Activated naive CD4-positive, alpha-beta T cell treated with Interleukin-2 at 50 U/mL for 16 hours (primary cell): ENCODE results near the gene ISCA1.
"Not testable (repeated sequence)": the region's sequence is repeated elsewhere in the genome, so short reads cannot be mapped to it uniquely, and the experiment has no call there.

Experiments
- DNase-seq: peaks from one replicate; pipeline ENCODE4 v3.0.0-alpha.2; 2020

The ISCA1 gene

DNA sequence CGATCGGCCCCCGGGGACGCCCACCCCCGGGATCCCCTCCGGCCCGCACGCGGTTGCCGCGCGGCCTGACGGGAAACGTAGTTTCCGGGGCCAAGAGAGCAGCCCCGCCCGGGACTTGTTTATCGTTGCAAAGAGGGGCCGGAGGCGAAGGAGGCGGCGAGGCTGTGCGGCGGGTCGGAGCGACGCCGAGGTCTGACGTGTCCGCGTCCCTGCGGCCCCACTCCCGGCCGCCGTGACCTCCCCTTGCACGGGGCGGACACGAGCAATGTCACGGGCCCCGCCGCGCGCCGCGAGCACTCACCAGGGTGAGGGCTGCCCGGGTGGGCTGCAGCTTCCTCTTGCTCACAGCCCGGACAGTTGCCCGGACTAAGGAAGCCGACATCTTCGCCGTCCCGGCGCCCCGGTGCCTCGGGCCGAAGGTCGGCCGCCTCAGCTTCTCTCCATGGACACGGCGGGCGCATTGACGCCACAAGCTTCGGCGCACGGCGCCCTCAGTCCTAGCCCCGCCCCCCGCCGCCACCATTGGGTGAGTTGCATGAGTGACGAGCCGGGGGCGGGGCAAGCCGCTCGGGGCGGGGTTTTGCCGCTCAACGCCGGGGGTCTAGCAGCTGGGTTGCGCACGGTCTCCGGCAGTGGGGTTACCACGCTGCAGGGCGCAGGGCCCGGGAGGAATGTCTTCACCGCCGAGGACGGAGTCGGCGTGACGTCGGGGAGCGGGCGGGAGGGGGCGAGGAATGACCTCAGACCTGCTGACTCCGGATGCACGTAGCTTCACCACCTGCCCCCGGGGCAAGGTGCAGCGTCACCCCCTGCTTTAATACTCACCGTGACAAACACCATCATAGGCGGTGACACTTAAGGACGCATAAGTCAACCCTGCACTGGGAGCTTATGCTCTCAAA lies at the start of gene ISCA1:
Gene ISCA1 (minus strand): TSS at position 462 of the 902 bp plus-strand sequence. CDS start 80 bp downstream, at position 382.
- DNase-seq: peak; percentile 97

DNA sequence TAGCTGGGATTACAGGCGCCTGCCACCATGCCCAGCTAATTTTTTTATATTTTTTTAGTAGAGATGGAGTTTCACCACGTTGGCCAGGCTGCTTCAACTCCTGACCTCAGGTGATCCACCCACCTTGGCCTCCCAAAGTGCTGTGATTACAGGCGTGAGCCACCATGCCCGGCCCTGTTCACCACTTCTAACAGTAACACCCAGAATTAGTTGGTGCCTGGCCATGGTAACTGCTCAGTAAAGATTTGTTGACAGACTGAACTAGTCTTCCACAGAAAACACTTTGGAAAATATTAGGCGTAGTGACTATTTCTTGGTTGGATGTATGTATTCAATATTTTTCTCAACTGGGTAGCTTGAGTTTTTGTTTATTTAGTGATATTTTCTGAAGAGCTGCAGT lies 47.8 kb upstream of the ISCA1 start:
- DNase-seq: no peak

DNA sequence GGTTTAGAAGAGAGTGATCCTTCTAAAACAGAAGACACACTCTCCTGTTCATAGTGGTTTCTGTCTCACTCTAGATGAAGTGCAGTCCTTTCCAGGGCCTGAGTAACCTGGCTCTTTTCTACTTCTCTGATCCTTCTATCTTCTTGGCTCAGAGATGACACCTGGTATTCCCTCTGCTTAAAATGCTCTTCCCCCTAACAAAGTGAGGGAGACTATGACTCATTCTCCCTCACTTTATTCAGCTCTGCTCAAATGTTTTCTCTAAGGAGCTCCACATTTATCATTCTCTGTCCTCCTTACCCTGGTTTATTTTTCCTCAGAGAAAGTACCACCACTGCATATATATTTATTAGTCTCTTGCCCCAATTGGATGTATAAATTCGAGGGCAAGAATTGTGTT lies 47.3 kb upstream of the ISCA1 start:
- no peak for DNase-seq

DNA sequence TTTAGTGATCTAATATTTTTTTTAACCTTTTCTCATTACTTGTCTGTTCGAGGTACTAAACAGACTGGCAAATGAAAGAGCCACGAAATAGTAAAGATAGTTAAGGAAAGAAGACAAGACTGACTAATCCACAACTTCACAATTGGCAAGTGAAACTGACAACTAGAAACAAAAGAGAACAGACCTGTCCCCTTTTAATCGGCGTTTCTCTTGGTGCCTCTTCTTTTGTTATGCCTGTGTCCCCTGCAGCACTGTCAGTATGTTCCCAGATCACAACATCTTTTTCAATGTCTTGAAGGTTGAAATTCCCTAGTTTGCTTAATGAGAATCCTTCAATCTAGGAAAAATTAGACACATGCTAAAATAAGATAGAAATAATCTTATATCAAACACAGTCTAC lies 45.8 kb upstream of the ISCA1 start:
- no peak for DNase-seq

DNA sequence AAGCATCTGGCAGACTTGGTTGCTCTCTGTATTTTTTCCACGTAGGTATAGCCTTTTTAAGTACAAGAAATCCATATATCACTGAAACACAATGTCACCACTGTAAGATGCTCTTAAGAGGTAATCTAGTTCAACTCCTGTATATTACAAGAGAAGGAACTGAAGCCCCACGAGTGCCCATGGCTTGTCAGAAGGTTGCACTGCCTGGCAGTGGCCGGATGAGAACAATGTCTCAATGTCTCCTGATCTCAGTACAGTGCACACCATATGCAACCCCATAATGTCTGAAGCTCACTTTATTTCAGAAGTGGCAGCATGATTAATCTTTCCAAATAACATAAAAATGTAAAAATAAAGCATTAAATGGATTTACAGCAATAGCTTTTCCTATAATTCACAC lies 44.2 kb upstream of the ISCA1 start:
- DNase-seq: no peak

DNA sequence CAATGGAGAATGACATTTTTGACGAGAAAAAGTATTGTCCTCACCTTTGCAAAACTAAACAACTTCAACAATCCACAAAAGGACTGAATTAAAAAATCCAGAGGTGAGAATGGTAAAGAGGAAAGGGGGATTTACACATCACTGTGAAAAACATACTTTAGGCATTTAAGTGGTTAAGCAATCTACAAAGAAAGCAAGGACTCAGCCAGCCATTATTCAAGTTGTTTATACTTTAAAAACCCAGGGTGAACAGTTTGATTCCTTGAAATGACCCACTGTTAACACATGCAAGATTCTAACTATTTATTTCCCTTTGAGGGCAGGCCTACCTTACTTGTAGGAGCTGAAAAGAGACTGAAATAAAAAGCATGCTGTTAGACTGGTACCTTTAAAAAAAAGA lies 42.6 kb upstream of the ISCA1 start:
- no peak for DNase-seq

DNA sequence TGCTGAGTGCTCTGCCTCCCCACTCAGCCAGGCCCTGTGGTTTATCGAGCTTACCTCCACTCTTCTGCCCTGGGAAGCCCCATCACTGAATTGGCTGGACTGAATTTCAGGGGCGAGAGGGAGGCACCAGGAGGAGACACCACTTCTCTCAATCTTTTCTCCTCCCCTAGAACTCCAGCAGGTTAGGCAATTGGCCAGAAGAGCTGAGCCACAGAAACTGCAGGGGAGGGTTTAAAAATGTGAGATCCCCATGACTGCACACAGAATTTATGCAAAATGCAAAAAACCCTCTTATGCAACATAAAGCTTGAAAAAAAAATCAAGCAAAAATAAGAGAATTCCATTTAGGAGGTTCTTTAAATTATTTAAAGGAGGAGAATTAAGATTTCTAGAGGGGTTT lies 42.0 kb upstream of the ISCA1 start:
- no peak for DNase-seq

DNA sequence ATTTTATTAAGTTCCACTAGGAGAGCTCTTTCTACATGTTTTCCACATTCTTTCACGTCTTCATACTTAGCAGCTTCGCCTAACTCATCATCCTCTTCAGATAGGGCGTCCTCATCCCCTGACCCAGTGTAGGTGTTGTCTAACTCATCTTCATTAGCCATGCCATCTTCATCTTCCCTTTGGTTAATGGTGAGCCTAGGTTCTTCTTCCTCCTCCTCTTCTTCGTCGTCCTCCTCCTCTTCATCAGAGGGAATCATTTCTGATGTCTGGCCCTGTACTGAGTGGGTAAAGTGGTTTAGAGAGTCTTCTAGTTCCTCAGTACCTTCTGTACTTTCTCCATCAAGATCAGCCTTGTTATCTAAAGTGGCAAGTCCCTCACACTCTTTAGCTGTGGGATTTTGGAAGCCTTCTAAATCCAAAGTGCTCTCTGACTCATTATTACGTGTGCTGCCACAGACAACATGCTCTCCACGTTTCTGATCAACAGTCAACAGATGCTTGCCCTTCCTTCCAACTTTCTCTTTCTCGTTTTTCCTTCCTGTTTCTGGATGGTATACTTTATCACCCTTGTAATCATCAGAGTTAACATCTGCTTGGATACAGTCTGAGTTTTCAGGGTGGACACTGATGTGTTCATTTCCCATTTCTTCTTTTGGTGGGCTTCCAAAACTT lies 40.8 kb upstream of the ISCA1 start:
- no peak for DNase-seq

DNA sequence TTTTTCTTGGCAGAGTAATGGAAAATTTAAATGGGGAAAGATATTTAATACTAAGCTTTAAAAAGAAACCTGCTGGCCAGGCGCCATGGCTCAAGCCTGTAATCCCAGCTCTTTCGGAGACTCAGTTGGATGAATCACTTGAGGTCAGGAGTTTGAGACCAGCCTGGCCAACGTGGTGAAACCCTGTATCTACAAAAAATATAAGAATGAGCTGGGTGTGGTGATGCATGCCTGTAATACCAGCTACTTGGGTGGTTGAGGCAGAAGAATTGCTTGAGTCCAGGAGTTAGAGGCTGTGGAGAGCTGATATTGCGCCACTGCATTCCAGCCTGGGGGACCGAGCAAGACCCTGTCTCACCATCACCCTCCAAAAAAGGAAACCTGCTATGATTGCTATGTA lies 39.0 kb upstream of the ISCA1 start:
- no peak for DNase-seq

DNA sequence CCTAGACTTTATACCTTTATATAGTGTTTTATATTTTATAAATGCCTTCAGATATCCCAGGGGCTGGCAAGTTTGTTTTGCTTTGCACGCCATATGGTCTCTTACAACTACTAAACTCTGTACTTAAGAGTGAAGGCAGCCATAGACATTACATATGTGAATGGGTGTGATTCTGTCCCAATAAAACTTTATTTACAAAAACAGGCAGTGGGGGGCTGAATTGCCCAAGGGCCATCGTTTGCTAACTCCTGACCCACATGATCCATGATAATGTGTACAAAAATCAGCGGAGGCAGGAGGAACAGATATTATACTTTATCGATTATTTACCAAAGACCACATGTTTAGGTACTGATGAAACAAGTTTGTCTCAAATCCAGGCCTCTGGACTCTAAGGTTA lies 35.8 kb upstream of the ISCA1 start:
- no peak for DNase-seq

DNA sequence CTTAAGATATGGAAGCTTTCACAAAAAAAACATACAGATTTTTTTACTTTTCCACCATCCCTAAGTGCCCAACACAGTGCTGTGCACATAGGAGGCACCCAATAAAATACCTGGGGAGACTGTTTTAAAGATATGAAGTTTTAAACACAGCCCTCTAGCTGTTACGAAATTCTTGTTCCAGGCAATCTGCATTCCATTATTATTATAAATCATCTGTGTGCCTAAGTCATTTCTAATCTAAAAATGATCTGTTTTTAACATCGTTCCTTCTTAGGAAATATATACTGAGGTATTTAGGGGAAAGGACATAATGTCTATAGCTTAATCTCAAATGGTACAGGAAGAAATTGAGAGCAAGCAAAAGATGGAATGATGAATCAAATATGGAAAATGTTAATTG lies 32.7 kb upstream of the ISCA1 start:
- DNase-seq: no peak

DNA sequence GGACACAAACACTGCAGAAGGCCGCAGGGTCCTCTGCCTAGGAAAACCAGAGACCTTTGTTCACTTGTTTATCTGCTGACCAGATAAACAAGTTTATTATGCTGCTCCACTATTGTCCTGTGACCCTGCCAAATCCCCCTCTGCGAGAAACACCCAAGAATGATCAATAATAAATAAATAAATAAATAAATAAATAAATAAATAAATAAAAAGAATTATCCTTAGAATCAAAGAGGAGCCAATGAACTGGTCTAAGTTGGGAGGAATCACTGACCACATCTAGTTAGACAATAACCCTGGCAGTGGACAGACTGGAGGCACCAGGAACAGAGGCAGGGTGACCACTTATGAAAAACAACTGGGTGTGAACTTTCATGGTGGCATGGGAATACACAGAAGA lies 30.6 kb upstream of the ISCA1 start:
- DNase-seq: not testable (repeated sequence)

DNA sequence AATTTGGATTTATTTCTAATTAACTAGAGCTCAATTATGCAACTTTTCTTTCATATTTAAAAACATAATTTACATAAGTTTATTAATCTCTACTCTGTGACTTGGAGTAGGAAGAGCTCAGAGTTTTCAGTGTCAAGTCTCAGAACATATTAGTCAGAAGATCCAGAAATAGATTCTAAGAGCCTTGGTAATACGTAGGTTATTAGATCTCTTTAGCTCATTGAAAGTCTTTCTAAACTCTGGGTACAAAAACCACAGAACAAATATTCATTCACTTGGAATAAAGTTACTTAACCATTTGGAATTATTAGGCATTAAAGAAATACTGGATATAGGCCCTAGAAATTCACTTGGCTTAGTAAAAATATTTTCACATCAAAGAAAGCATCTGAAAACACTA lies 26.3 kb upstream of the ISCA1 start:
- no peak for DNase-seq

DNA sequence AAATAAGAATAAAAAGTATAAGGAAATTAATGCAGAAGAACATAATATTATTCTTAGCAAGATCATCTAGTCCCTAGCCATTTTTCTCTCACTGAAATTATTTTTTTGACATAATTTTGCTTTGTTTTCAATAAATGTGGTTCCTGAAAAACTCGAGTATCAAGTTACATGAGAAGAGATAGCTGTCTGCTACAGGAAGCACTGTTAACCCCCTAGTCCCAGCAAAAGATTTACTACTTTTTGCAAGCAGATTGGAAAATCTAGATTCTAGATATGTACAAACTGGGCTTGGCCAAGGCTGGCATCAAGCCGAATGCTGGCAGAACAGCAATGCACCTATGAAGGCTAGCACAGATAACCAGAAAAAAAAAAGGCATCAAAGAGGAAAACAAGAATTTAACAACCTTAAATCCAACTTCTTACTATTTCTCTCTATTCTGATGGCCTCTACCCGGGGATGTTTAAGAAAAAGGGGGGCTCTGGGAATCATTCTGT lies 21.9 kb upstream of the ISCA1 start:
- DNase-seq: no peak

DNA sequence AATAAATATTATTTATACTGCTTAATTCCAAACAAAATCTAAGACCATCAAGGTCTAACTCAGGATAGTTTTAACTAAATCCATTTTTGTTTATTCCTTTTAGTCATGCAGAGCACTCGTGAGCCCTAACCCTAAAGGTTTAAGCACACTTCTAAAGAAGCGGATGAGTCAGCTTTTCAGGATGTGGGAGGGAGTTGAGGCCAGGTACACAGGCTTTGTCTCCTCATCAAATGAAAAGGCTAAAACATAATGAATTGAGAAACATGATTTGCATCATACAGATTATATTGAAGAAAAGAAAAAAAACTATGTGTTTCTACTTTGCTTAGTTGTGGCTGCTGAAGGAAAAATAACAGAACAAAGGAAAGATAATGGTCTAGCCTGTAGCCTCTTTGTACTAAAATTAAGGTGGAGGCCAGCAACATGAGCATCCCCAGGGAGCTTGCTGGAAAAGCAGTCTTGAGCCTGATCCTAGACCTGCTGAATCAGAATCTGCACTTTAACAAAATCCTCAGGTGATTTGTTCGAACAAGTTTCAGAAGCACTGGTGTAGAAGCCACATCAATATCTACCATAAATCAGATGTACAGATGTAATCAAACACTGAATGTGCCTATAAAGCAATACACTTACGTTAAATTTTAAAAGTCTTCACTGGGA lies 21.1 kb upstream of the ISCA1 start:
- DNase-seq: peak; percentile 49

DNA sequence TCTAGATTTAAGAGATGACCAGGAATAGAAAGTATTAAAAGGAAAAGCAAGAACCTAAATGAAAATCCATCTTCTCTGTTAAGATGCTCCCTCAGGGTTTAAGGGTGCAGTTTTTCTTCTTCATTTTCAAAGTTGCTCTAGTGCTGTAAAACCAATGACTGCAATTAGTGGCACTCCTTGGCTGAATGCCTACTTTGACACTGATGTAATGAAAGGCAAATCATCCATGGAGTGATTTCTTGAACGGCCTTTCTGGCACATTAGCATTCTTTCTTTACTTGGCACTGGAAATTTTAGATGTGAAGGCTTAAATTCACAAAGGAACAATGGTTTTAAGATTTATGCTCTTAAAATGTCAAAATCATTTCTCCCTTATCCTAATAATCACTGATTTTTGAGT lies 19.3 kb upstream of the ISCA1 start:
- no peak for DNase-seq

DNA sequence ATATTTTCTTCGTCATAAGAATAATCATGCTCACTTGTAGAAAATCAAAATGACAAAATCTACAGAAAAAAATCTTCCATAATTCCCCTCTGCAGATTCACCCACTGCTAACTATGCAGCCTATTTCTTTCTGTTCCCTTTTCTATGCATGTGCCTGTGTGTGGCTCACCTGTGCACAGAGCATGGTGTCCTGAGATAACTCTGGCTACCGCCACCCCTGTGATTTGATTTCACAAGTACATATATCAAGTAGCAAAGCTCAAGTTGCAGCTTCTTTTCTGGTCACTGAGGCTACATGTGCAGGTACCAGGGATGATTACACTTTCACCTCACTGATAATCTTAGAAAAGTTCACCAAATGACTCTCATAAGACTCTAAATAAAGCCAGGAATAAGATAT lies 18.4 kb upstream of the ISCA1 start:
- no peak for DNase-seq

DNA sequence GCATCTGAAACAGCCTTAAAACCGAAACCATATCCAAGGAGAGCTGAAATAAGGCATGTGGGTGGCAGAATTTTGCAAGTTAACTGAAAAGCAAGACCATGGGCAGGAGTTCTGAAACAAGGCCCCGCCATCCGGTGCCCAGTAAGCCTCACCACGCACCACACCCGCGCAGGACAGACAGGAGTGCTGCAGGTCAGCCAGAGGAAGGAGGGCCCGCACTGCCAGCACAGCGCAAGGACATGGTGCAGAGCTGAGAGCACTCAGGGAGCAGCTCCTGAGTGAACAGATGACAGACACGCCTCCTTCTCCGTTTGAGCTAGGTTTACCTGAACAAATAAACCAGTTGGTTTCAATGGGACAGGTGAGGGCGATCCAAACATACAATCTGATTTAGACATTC lies 16.5 kb upstream of the ISCA1 start:
- DNase-seq: no peak

DNA sequence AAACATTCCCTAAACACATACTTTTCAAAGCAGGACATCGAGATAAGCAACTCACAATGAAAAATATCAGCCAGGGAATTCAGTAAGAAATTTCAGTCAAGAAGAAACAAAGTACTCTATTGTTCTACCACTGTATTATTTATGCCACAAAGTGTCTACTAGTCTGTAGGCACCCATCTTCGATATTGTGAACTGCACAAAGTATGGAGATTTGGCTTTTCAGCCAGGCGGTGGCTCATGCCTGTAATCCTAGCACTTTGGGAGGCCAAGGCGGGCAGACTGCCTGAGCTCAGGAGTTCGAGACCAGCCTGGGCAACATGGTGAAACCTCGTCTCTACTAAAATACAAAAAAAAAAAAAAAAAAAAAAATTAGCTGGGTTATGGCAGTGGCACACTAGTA lies 8.0 kb upstream of the ISCA1 start:
- not testable (repeated sequence) for DNase-seq

DNA sequence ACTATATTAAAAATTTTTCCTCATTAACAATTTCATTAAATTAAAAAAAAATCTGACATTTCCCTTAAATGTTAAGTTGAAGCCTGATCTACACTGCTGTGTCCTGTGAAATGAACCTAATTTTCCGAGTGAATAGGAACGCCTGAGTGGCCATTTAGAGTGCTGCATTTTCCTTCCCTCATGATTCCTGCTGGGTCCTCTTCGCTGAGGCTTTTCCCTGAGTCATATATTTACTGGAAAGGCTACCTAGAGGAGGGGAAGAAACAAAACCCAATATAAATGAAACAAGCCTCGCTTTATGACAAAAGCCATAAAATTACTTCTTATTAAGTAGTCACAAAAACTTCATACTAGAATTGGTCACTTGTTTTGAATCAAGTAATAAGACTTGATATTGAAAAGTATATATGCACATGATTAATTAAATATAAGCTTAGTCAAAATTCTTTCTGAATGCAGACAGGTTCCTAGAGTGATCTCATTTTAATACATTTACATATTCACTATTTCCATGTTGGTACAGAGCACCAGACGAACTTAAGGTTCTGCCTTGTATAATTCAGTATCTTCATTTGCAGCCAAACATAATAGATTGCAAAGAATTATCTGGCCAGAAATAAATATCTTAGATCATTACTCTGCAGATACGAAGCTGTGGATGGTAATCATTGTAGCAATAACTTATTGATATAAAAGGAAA lies 6.3 kb upstream of the ISCA1 start:
- no peak for DNase-seq

DNA sequence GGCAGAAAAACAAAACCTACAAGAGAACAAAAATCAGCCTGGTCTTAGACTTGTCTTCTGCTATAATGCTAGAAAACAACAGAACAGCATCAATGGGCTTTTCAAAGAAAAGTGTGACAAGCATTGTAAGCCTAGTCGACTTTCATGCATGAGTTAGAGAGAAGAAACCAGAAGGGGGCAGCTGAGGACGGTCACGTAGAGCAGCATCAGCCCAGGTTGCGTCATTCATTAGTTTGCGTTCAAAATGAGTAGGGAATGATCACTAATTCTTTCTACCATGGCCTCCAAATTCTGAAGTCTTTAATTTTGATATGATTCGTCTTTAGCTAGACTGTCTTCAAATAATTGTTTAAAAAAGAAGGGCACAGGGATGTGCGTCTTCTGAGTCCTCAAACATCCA lies 4.7 kb upstream of the ISCA1 start:
- DNase-seq: no peak

DNA sequence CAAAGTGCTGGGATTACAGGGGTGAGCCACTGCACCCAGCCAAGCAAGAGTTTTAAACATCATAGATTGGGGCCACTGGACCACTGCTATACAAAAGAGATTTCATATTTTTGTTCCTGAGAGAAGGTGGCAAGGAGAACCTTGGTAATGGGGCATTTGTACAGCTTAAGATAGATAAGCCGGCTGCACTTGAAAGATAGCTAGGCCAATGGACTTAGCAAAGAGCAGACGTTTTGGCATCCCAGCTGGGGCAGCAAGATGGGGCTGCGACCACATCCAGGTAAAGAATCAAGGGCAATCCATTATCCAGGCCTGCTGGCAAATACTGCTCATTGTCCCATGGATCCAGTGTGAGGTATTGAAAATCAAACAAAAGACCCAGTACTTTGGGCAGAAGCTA lies 3.9 kb upstream of the ISCA1 start:
- no peak for DNase-seq

DNA sequence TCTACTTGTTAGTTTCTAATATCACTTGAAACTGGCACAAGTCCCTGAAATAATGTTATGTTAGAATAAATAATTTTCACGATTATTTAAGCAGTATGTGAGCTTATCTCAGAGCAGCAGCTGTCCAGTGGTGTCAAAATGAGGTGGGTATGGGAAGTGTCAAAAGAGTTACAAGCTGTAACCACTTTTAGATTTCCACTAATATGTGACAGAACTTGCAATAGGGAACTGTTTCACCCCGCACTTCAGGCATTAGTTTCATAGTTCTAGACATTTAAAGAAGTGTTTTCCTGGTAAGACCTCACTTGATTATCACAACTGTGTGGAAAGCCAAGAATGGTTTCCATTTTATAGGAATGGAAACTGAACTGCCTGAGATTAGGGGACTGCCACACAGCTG lies 2.9 kb upstream of the ISCA1 start:
- DNase-seq: no peak
